Fibroblast of lung (primary cell): Measurements from ENCODE around the gene OR11A1. TPM values are rescaled to one million over a fixed set of nuclear protein-coding genes. Genes with fewer than 3 reads are reported as not detected.

Source experiments
- DNase-seq, 2 donors: peaks; one replicate each; pipeline versions ENCODE4 v3.0.0 to v3.0.0-alpha.2; 2010; ENCODE audit warnings: low read depth in 2 of 2
- H2AFZ ChIP-seq: 2 replicates; pipeline ENCODE4 v1.5.1; 2012; ENCODE audit warnings: low read length, control low read depth, inconsistent platforms
- H3K27ac ChIP-seq: 2 replicates; pipeline ENCODE4 v1.5.1; 2011; ENCODE audit warnings: low read length, control low read depth; ENCODE audit not compliant: insufficient read depth
- H3K27me3 ChIP-seq: 2 replicates; pipeline ENCODE4 v1.5.1; 2011; ENCODE audit warnings: mild to moderate bottlenecking, low read length; ENCODE audit not compliant: control insufficient read depth, insufficient read depth
- H3K36me3 ChIP-seq: 2 replicates; pipeline ENCODE4 v1.5.1; 2011; ENCODE audit warnings: low read length; ENCODE audit not compliant: control insufficient read depth, insufficient read depth
- H3K4me1 ChIP-seq: 2 replicates; pipeline ENCODE4 v1.5.1; 2011; ENCODE audit warnings: low read length; ENCODE audit not compliant: control insufficient read depth, insufficient read depth; ENCODE audit errors: extremely low read depth
- H3K4me2 ChIP-seq: 2 replicates; pipeline ENCODE4 v1.5.1; 2011; ENCODE audit warnings: low read length, control low read depth; ENCODE audit not compliant: insufficient read depth; ENCODE audit errors: extremely low read depth
- H3K4me3 ChIP-seq, 4 experiments: fragments of 200-600 bp in 1 of 4; sonication (generic) in 1 of 4; replicated peaks in 1 of 4; 2 replicates each; pipeline ENCODE4 v1.5.1; 2011 to 2016; ENCODE audit warnings: low read length in 4 of 4, low read depth in 3 of 4, mild to moderate bottlenecking in 3 of 4, control low read depth in 2 of 4, inconsistent platforms in 1 of 4, mixed read lengths in 1 of 4; ENCODE audit not compliant: insufficient read depth in 1 of 4; ENCODE audit errors: control extremely low read depth in 1 of 4
- H3K79me2 ChIP-seq: 2 replicates; pipeline ENCODE4 v1.5.1; 2012; ENCODE audit warnings: mild to moderate bottlenecking, low read length, inconsistent platforms; ENCODE audit not compliant: control insufficient read depth, insufficient read depth
- H3K9ac ChIP-seq: 2 replicates; pipeline ENCODE4 v1.5.1; 2011; ENCODE audit warnings: mild to moderate bottlenecking, low read length, control low read depth; ENCODE audit not compliant: insufficient read depth
- H3K9me3 ChIP-seq: 2 replicates; pipeline ENCODE4 v1.5.1; 2012; ENCODE audit warnings: low read depth, low read length; ENCODE audit not compliant: control insufficient read depth, insufficient read depth
- H4K20me1 ChIP-seq: 2 replicates; pipeline ENCODE4 v1.5.1; 2011; ENCODE audit warnings: low read length; ENCODE audit not compliant: control insufficient read depth, insufficient read depth; ENCODE audit errors: extremely low read depth
- CTCF ChIP-seq, 2 donors: IDR thresholded peaks in 1 of 2; conservative IDR thresholded peaks in 1 of 2; 1 replicate in 1 of 2; 2 replicates in 1 of 2; pipeline ENCODE4 v1.5.1; 2011 to 2012; ENCODE audit warnings: low read length in 2 of 2, control low read depth in 1 of 2, inconsistent platforms in 1 of 2, low read depth in 1 of 2, mild to moderate bottlenecking in 1 of 2
- EZH2 ChIP-seq: IDR thresholded peaks from 2 replicates; pipeline ENCODE4 v1.5.1; 2012; ENCODE audit warnings: low read length, control low read depth, mild to moderate bottlenecking; ENCODE audit errors: missing control alignments
- polyA plus RNA-seq, 2 donors: library from polyadenylated mRNA; depleted of rRNA in 1 of 2; stranded (reverse) in 1 of 2; unstranded in 1 of 2; fragments of >200 nt; gene quantifications; 2 replicates each; pipeline ENCODE4 v1.2.1, GENCODE V29; 2011 to 2012; ENCODE audit warnings: missing spikeins in 1 of 2
- total RNA-seq: library from RNA; depleted of rRNA; stranded (reverse); fragments of >200 nt; gene quantifications from 2 replicates; pipeline ENCODE4 v1.2.1, GENCODE V29; 2014

Gene OR11A1
- total and polyA plus RNA-seq, 2 donors (not counting 1 experiment from before 2014, with no cell fraction given) = not detected

- H3K36me3 ChIP-seq = no peaks in the 10 kb centered on the region
- no peaks in the 10 kb centered on the region for H4K20me1 ChIP-seq
- no peak overlapping the region for H3K4me3 ChIP-seq
- H3K9ac ChIP-seq = no peak overlapping the region
- H3K9me3 ChIP-seq = no peaks in the 10 kb centered on the region
- no peak overlapping the region for H3K4me2 ChIP-seq
- no peak overlapping the region for H2AFZ ChIP-seq
- TF ChIP-seq EZH2 (no peak), CTCF (conservative IDR thresholded peaks at IDR 0.05 in 1 of 2, IDR thresholded peaks at IDR 0.05 in 1 of 2; ENCODE audit: low read depth in 1 of 2, low read length in 2 of 2) (no peak)
- DNase-seq = no peak
- no peaks in the 10 kb centered on the region for H3K4me1 ChIP-seq
- no peaks in the 10 kb centered on the region for H3K79me2 ChIP-seq
- H3K27me3 ChIP-seq = no peaks in the 10 kb centered on the region
- no peak overlapping the region for H3K27ac ChIP-seq
Observed at GRCh38 chr6:29490055-29490454, 33.2 kb upstream of the OR11A1 start.

GRCh38 chr6:29489286-29489685, 32.4 kb upstream of the OR11A1 start:
- H3K4me1 ChIP-seq = no peaks in the 10 kb centered on the region
- no peak overlapping the region for H3K27ac ChIP-seq
- H3K79me2 ChIP-seq = no peaks in the 10 kb centered on the region
- H3K9ac ChIP-seq = no peak overlapping the region
- TF ChIP-seq EZH2 (no peak), CTCF (conservative IDR thresholded peaks at IDR 0.05 in 1 of 2, IDR thresholded peaks at IDR 0.05 in 1 of 2; ENCODE audit: low read depth in 1 of 2, low read length in 2 of 2) (no peak)
- H3K4me2 ChIP-seq = no peak overlapping the region
- H2AFZ ChIP-seq = no peak overlapping the region
- H3K9me3 ChIP-seq = no peaks in the 10 kb centered on the region
- no peaks in the 10 kb centered on the region for H3K27me3 ChIP-seq
- H3K4me3 ChIP-seq = no peak overlapping the region
- no peaks in the 10 kb centered on the region for H3K36me3 ChIP-seq
- H4K20me1 ChIP-seq = no peaks in the 10 kb centered on the region
- DNase-seq = no peak

- Histone ChIP-seq H3K27ac (no peak overlapping the region), H3K27me3 (no peaks in the 10 kb centered on the region), H2AFZ (no peak overlapping the region), H3K4me3 (no peak overlapping the region), H3K9me3 (no peaks in the 10 kb centered on the region), H4K20me1 (no peaks in the 10 kb centered on the region), H3K36me3 (no peaks in the 10 kb centered on the region), H3K4me2 (no peak overlapping the region), H3K9ac (no peak overlapping the region), H3K4me1 (no peaks in the 10 kb centered on the region), H3K79me2 (no peaks in the 10 kb centered on the region)
- TF ChIP-seq EZH2 (no peak), CTCF (conservative IDR thresholded peaks at IDR 0.05 in 1 of 2, IDR thresholded peaks at IDR 0.05 in 1 of 2; ENCODE audit: low read depth in 1 of 2, low read length in 2 of 2) (no peak)
- no peak for DNase-seq
Observed at GRCh38 chr6:29488874-29489273, 32.0 kb upstream of the OR11A1 start.
